ENCODE measurements around the gene HYCC2.
"Not testable (repeated sequence)": the region's sequence is repeated elsewhere in the genome, so short reads cannot be mapped to it uniquely, and the experiment has no call there.

GRCh38 chr2:201034355-201034754 is 37.1 kb downstream of the HYCC2 start:
- TF ChIP-seq POLR2AphosphoS5 (IDR thresholded peaks at IDR 0.05); CTCF (IDR thresholded peaks at IDR 0.05; ENCODE audit: poor library complexity, severe bottlenecking); EP300 (conservative IDR thresholded peaks at IDR 0.05; ENCODE audit: poor library complexity, severe bottlenecking); EZH2 (IDR thresholded peaks at IDR 0.05; ENCODE audit: borderline replicate concordance, insufficient read depth, low read length, poor library complexity, severe bottlenecking); REST (IDR thresholded peaks at IDR 0.05; ENCODE audit: borderline replicate concordance); SMC3 (conservative IDR thresholded peaks at IDR 0.05; ENCODE audit: poor library complexity); TAF1 (IDR thresholded peaks at IDR 0.05; ENCODE audit: low read depth); RAD21 (conservative IDR thresholded peaks at IDR 0.05); MXI1 (conservative IDR thresholded peaks at IDR 0.05; ENCODE audit: poor library complexity, severe bottlenecking): not testable (repeated sequence)
